ENCODE results near the gene LRPPRC. TPM values are rescaled to one million over a fixed set of nuclear protein-coding genes. Genes with fewer than 3 reads are reported as not detected.

The LRPPRC gene
- total RNA-seq, 1 experiment from 2014 or later, result 149 TPM

GRCh38 chr2:44040365-44040764 lies 44.6 kb upstream of the LRPPRC start:
- no TSS peak for BruUV-seq (replicated peaks)
- intact Hi-C loops (cut with micrococcal nuclease; ENCODE audit: unreplicated experiment), result loop anchor here (5.0 to 10.0 kb wide), 2 partner anchors 352 to 674 kb away; no protein-coding TSS in a partner anchor
- H2AFZ ChIP-seq, result no peak overlapping the region
- TF ChIP-seq EZH2 (IDR thresholded peaks at IDR 0.05; ENCODE audit: low read depth) (no peak), CTCF (conservative IDR thresholded peaks at IDR 0.05) (no peak)
- no peak overlapping the region for H3K4me3 ChIP-seq
- DNase-seq, result no peak
- no peaks in the 10 kb centered on the region for H3K27me3 ChIP-seq (ENCODE audit: insufficient read depth, low read depth)
- H4K20me1 ChIP-seq (ENCODE audit: insufficient read depth), result no peaks in the 10 kb centered on the region
- no peaks in the 10 kb centered on the region for H3K36me3 ChIP-seq (ENCODE audit: low read depth)
- H3K9me2 ChIP-seq (ENCODE audit: insufficient read depth), result no peaks in the 10 kb centered on the region
- POLR2A ChIA-PET (ENCODE audit: unreplicated experiment), result no interaction called here
- no peaks in the 10 kb centered on the region for H3K4me1 ChIP-seq (replicated peaks; ENCODE audit: insufficient read depth)
- H3K4me2 ChIP-seq, result no peak overlapping the region
- H3K27ac ChIP-seq, result no peak overlapping the region
- H3F3A ChIP-seq (ENCODE audit: insufficient read depth, low read depth), result no peaks in the 10 kb centered on the region
- H3K9me3 ChIP-seq (ENCODE audit: insufficient read depth, low read depth), result no peaks in the 10 kb centered on the region
- CTCF ChIA-PET, result interaction anchor here (0.6 to 0.7 kb wide), 2 partner anchors 227 to 411 kb away, joined by 3 to 4 read pairs; no protein-coding TSS in a partner anchor
- H3K79me2 ChIP-seq (ENCODE audit: low read depth), result no peaks in the 10 kb centered on the region

GRCh38 chr2:44038277-44038676 lies 42.5 kb upstream of the LRPPRC start:
- H3K9me2 ChIP-seq (ENCODE audit: insufficient read depth), result no peaks in the 10 kb centered on the region
- H3K79me2 ChIP-seq (ENCODE audit: low read depth), result no peaks in the 10 kb centered on the region
- H3K27ac ChIP-seq, result no peak overlapping the region
- DNase-seq, result no peak
- no peaks in the 10 kb centered on the region for H3K36me3 ChIP-seq (ENCODE audit: low read depth)
- no peak overlapping the region for H2AFZ ChIP-seq
- H3K4me2 ChIP-seq, result no peak overlapping the region
- H3K9me3 ChIP-seq (ENCODE audit: insufficient read depth, low read depth), result no peaks in the 10 kb centered on the region
- no peak for TF ChIP-seq CTCF (conservative IDR thresholded peaks at IDR 0.05)
- no peak for TF ChIP-seq EZH2 (IDR thresholded peaks at IDR 0.05; ENCODE audit: low read depth)
- no peak overlapping the region for H3K4me3 ChIP-seq
- ChIA-PET CTCF (interaction anchor here (0.5 kb wide), 1 partner anchor 1303 kb away, joined by 4 read pairs; no protein-coding TSS in a partner anchor), POLR2A (ENCODE audit: unreplicated experiment) (interaction anchor here (0.6 kb wide), 1 partner anchor 130 kb away, joined by 12 read pairs; no protein-coding TSS in a partner anchor)
- no peaks in the 10 kb centered on the region for H3K27me3 ChIP-seq (ENCODE audit: insufficient read depth, low read depth)
- intact Hi-C loops (cut with micrococcal nuclease; ENCODE audit: unreplicated experiment), result no loop called here
- no peaks in the 10 kb centered on the region for H4K20me1 ChIP-seq (ENCODE audit: insufficient read depth)
- no TSS peak for BruUV-seq (replicated peaks)
- H3F3A ChIP-seq (ENCODE audit: insufficient read depth, low read depth), result no peaks in the 10 kb centered on the region
- H3K4me1 ChIP-seq (replicated peaks; ENCODE audit: insufficient read depth), result no peaks in the 10 kb centered on the region

GRCh38 chr2:44037221-44037620 lies 41.4 kb upstream of the LRPPRC start:
- BruUV-seq (replicated peaks), result no TSS peak
- H3K9me3 ChIP-seq (ENCODE audit: insufficient read depth, low read depth), result no peaks in the 10 kb centered on the region
- no peaks in the 10 kb centered on the region for H4K20me1 ChIP-seq (ENCODE audit: insufficient read depth)
- intact Hi-C loops (cut with micrococcal nuclease; ENCODE audit: unreplicated experiment), result no loop called here
- no peaks in the 10 kb centered on the region for H3K9me2 ChIP-seq (ENCODE audit: insufficient read depth)
- no peak overlapping the region for H3K4me2 ChIP-seq
- POLR2A ChIA-PET (ENCODE audit: unreplicated experiment), result interaction anchor here (0.7 kb wide), 1 partner anchor 35 kb away, joined by 7 read pairs; no protein-coding TSS in a partner anchor
- H3F3A ChIP-seq (ENCODE audit: insufficient read depth, low read depth), result no peaks in the 10 kb centered on the region
- H3K27ac ChIP-seq, result no peak overlapping the region
- H3K27me3 ChIP-seq (ENCODE audit: insufficient read depth, low read depth), result peaks cover 9% of the 10 kb centered on the region; the same call in 1 of the 2 replicates
- no peaks in the 10 kb centered on the region for H3K4me1 ChIP-seq (replicated peaks; ENCODE audit: insufficient read depth)
- no peak overlapping the region for H2AFZ ChIP-seq
- DNase-seq, result no peak
- TF ChIP-seq EZH2 (IDR thresholded peaks at IDR 0.05; ENCODE audit: low read depth), result no peak
- TF ChIP-seq CTCF (conservative IDR thresholded peaks at IDR 0.05), result no peak
- no peaks in the 10 kb centered on the region for H3K36me3 ChIP-seq (ENCODE audit: low read depth)
- H3K4me3 ChIP-seq, result no peak overlapping the region
- CTCF ChIA-PET, result no interaction called here
- H3K79me2 ChIP-seq (ENCODE audit: low read depth), result no peaks in the 10 kb centered on the region

Data from PC-9 (cell line).